ENCODE data around the gene ICAM3.

- TF ChIP-seq EP300 (IDR thresholded peaks at IDR 0.05), result no peak
- TF ChIP-seq, protein P1, sequence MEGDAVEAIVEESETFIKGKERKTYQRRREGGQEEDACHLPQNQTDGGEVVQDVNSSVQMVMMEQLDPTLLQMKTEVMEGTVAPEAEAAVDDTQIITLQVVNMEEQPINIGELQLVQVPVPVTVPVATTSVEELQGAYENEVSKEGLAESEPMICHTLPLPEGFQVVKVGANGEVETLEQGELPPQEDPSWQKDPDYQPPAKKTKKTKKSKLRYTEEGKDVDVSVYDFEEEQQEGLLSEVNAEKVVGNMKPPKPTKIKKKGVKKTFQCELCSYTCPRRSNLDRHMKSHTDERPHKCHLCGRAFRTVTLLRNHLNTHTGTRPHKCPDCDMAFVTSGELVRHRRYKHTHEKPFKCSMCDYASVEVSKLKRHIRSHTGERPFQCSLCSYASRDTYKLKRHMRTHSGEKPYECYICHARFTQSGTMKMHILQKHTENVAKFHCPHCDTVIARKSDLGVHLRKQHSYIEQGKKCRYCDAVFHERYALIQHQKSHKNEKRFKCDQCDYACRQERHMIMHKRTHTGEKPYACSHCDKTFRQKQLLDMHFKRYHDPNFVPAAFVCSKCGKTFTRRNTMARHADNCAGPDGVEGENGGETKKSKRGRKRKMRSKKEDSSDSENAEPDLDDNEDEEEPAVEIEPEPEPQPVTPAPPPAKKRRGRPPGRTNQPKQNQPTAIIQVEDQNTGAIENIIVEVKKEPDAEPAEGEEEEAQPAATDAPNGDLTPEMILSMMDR (IDR thresholded peaks at IDR 0.05), result no peak
Measured at GRCh38 chr19:10365518-10365917, 26.1 kb upstream of the ICAM3 start.

Measured in suprapubic skin (tissue), 3 donors.